ENCODE results near the gene GMPR.

- TF ChIP-seq, protein P1, sequence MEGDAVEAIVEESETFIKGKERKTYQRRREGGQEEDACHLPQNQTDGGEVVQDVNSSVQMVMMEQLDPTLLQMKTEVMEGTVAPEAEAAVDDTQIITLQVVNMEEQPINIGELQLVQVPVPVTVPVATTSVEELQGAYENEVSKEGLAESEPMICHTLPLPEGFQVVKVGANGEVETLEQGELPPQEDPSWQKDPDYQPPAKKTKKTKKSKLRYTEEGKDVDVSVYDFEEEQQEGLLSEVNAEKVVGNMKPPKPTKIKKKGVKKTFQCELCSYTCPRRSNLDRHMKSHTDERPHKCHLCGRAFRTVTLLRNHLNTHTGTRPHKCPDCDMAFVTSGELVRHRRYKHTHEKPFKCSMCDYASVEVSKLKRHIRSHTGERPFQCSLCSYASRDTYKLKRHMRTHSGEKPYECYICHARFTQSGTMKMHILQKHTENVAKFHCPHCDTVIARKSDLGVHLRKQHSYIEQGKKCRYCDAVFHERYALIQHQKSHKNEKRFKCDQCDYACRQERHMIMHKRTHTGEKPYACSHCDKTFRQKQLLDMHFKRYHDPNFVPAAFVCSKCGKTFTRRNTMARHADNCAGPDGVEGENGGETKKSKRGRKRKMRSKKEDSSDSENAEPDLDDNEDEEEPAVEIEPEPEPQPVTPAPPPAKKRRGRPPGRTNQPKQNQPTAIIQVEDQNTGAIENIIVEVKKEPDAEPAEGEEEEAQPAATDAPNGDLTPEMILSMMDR (IDR thresholded peaks at IDR 0.05), result no peak
- no peak for TF ChIP-seq ZFX (IDR thresholded peaks at IDR 0.05; ENCODE audit: borderline replicate concordance)
Observed at GRCh38 chr6:16256781-16257180, 18.4 kb downstream of the GMPR start.
